Gastrocnemius medialis (tissue), 4 donors: Measurements from ENCODE around the gene CAMK2D.

Experiments
- POLR2A ChIP-seq, 2 donors: fragments of 450-650 bp; IDR thresholded peaks; one replicate each; pipeline ENCODE4 v1.6.1; 2017; ENCODE audit warnings: antibody characterized with exemption in 2 of 2, mild to moderate bottlenecking in 2 of 2, moderate library complexity in 2 of 2
- TF ChIP-seq, protein P1 (sequence below), 5 experiments: fragments of 450-650 bp in 3 of 5; fragments of 200-600 bp in 2 of 5; sonication (generic) in 2 of 5; IDR thresholded peaks in 4 of 5; conservative IDR thresholded peaks in 1 of 5; 1 replicate in 4 of 5; 2 replicates in 1 of 5; pipeline ENCODE4 v1.5.1; 2016 to 2019; ENCODE audit warnings: antibody characterized with exemption in 5 of 5, mild to moderate bottlenecking in 3 of 5, moderate library complexity in 3 of 5

DNA sequence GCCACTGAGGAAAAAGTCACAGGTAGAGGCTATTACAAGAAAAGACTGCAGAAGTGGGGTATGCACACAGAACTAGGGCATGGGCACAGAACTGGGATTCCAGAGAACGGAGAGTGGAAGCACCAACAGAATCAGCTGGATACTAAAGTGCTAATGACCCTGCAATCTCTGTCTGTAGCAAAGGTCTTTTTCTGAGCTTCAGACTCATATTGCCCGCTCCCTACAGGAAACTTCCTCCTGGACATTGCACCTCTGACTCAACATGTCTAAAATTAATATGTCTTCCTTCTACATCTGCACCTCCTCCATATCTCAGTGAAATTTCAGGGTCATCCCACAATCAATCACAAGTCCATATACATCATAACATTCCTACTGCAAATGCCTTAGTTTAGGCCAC is 5.3 kb upstream of the CAMK2D start:
- no peak for TF ChIP-seq POLR2A (IDR thresholded peaks at IDR 0.05)
- TF ChIP-seq, protein P1, sequence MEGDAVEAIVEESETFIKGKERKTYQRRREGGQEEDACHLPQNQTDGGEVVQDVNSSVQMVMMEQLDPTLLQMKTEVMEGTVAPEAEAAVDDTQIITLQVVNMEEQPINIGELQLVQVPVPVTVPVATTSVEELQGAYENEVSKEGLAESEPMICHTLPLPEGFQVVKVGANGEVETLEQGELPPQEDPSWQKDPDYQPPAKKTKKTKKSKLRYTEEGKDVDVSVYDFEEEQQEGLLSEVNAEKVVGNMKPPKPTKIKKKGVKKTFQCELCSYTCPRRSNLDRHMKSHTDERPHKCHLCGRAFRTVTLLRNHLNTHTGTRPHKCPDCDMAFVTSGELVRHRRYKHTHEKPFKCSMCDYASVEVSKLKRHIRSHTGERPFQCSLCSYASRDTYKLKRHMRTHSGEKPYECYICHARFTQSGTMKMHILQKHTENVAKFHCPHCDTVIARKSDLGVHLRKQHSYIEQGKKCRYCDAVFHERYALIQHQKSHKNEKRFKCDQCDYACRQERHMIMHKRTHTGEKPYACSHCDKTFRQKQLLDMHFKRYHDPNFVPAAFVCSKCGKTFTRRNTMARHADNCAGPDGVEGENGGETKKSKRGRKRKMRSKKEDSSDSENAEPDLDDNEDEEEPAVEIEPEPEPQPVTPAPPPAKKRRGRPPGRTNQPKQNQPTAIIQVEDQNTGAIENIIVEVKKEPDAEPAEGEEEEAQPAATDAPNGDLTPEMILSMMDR (IDR thresholded peaks at IDR 0.05 in 4 of 5, conservative IDR thresholded peaks at IDR 0.05 in 1 of 5) = no peak
